Endothelial cell of umbilical vein (primary cell): Measurements from ENCODE around the gene MC1R.

Experiments
- CTCF ChIP-seq, 2 donors: IDR thresholded peaks; 1 replicate in 1 of 2; 2 replicates in 1 of 2; pipeline ENCODE4 v1.5.1; 2011; ENCODE audit warnings: low read length in 2 of 2, mild to moderate bottlenecking in 2 of 2, moderate library complexity in 2 of 2, control low read depth in 1 of 2, inconsistent platforms in 1 of 2, low read depth in 1 of 2; ENCODE audit not compliant: insufficient read depth in 1 of 2; ENCODE audit errors: extremely low read depth in 1 of 2
- JUN ChIP-seq: IDR thresholded peaks from 2 replicates; pipeline ENCODE4 v1.6.1; 2011; ENCODE audit warnings: borderline replicate concordance, low read depth; ENCODE audit not compliant: insufficient read length, insufficient read depth

GRCh38 chr16:89881368-89881730 is 37.3 kb upstream of the MC1R start:
- TF ChIP-seq JUN (no peak), CTCF (IDR thresholded peaks at IDR 0.05; ENCODE audit: extremely low read depth in 1 of 2, insufficient read depth in 1 of 2, low read depth in 1 of 2, low read length in 2 of 2) (no peak)
